ENCODE measurements around the gene SCAP.

The SCAP gene

DNA sequence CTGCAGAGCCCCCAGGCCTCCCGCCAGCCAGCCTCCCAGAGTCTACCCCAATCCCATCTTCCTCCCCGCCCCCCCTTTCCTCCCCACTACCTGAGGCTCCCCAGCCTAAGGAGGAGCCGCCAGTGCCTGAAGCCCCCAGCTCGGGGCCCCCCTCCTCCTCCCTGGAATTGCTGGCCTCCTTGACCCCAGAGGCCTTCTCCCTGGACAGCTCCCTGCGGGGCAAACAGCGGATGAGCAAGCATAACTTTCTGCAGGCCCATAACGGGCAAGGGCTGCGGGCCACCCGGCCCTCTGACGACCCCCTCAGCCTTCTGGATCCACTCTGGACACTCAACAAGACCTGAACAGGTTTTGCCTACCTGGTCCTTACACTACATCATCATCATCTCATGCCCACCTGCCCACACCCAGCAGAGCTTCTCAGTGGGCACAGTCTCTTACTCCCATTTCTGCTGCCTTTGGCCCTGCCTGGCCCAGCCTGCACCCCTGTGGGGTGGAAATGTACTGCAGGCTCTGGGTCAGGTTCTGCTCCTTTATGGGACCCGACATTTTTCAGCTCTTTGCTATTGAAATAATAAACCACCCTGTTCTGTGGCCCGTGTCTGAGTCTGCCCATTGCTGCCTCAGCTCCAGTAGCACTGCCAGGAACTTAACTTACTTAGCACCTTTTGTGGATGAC, 62.8 kb downstream of the SCAP start:
- TF ChIP-seq, protein P1, sequence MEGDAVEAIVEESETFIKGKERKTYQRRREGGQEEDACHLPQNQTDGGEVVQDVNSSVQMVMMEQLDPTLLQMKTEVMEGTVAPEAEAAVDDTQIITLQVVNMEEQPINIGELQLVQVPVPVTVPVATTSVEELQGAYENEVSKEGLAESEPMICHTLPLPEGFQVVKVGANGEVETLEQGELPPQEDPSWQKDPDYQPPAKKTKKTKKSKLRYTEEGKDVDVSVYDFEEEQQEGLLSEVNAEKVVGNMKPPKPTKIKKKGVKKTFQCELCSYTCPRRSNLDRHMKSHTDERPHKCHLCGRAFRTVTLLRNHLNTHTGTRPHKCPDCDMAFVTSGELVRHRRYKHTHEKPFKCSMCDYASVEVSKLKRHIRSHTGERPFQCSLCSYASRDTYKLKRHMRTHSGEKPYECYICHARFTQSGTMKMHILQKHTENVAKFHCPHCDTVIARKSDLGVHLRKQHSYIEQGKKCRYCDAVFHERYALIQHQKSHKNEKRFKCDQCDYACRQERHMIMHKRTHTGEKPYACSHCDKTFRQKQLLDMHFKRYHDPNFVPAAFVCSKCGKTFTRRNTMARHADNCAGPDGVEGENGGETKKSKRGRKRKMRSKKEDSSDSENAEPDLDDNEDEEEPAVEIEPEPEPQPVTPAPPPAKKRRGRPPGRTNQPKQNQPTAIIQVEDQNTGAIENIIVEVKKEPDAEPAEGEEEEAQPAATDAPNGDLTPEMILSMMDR (IDR thresholded peaks at IDR 0.05; ENCODE audit: low read depth, low read length, missing control alignments), result peak; percentile 15
- Histone ChIP-seq H3K27ac (no peak overlapping the region), H3K4me3 (ENCODE audit: low read depth, low read length) (no peak overlapping the region), H3K36me3 (replicated peaks) (peaks cover 69% of the 10 kb centered on the region), H3K27me3 (replicated peaks) (no peaks in the 10 kb centered on the region)
- no peak for DNase-seq
- in situ Hi-C loops (cut with HindIII; ENCODE audit: low pct_ligation_motif_present, low sequenced_read_pairs), result no loop called here

- no peak for DNase-seq
- in situ Hi-C loops (cut with HindIII; ENCODE audit: low pct_ligation_motif_present, low sequenced_read_pairs), result no loop called here
- Histone ChIP-seq H3K27ac (no peak overlapping the region), H3K27me3 (replicated peaks) (no peaks in the 10 kb centered on the region), H3K36me3 (replicated peaks) (peaks cover 71% of the 10 kb centered on the region), H3K4me3 (ENCODE audit: low read depth, low read length) (no peak overlapping the region)
- TF ChIP-seq, protein P1 (IDR thresholded peaks at IDR 0.05; ENCODE audit: low read depth, low read length, missing control alignments), result no peak
Measured at GRCh38 chr3:47412453-47412756, 63.3 kb downstream of the SCAP start.

DNA sequence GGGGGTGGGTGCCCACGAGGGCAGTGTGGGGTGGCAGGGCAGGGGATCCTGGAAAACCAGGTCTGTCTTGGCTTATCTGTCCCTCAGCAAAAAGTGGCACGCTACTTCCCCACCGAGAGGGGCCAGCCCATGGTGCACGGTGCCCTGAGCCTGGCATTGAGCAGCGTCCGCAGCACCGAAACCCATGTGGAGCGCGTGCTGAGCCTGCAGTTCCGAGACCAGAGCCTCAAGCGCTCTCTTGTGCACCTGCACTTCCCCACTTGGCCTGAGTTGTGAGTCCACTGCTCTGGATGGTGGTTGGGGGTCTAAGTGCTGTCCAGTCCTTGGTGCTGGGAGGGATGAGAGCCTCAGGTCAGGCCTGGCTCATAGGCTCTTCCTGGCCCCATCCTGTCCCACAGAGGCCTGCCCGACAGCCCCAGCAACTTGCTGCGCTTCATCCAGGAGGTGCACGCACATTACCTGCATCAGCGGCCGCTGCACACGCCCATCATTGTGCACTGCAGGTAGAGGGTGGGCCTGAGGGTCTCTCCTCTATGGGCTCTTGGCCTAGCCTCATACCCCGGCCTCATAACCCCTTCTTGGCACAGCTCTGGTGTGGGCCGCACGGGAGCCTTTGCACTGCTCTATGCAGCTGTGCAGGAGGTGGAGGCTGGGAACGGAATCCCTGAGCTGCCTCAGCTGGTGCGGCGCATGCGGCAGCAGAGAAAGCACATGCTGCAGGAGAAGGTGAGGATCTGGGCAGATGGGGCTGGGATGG, 63.9 kb downstream of the SCAP start:
- no peaks in the 10 kb centered on the region for H3K27me3 ChIP-seq (replicated peaks)
- H3K36me3 ChIP-seq (replicated peaks), result peaks cover 70% of the 10 kb centered on the region
- TF ChIP-seq, protein P1 (IDR thresholded peaks at IDR 0.05; ENCODE audit: low read depth, low read length, missing control alignments), result no peak
- no peak overlapping the region for H3K4me3 ChIP-seq (ENCODE audit: low read depth, low read length)
- in situ Hi-C loops (cut with HindIII; ENCODE audit: low pct_ligation_motif_present, low sequenced_read_pairs), result no loop called here
- no peak for DNase-seq
- no peak overlapping the region for H3K27ac ChIP-seq

- TF ChIP-seq, protein P1 (IDR thresholded peaks at IDR 0.05; ENCODE audit: low read depth, low read length, missing control alignments), result no peak
- Histone ChIP-seq H3K27me3 (replicated peaks) (no peaks in the 10 kb centered on the region), H3K27ac (no peak overlapping the region), H3K4me3 (ENCODE audit: low read depth, low read length) (no peak overlapping the region), H3K36me3 (replicated peaks) (peaks cover 77% of the 10 kb centered on the region)
- no peak for DNase-seq
- in situ Hi-C loops (cut with HindIII; ENCODE audit: low pct_ligation_motif_present, low sequenced_read_pairs), result no loop called here
Measured at GRCh38 chr3:47410801-47411646, 64.7 kb downstream of the SCAP start.

DNA sequence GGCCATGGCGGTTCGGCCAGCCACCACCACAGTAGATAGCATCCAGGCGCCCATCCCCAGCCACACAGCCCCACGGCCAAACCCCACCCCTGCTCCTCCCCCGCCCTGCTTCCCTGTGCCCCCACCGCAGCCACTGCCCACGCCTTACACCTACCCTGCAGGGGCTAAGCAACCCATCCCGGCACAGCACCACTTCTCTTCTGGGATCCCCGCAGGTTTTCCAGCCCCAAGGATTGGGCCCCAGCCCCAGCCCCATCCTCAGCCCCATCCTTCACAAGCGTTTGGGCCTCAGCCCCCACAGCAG, 65.4 kb downstream of the SCAP start:
- DNase-seq, result no peak
- TF ChIP-seq, protein P1 (IDR thresholded peaks at IDR 0.05; ENCODE audit: low read depth, low read length, missing control alignments), result no peak
- Histone ChIP-seq H3K4me3 (ENCODE audit: low read depth, low read length) (no peak overlapping the region), H3K27me3 (replicated peaks) (no peaks in the 10 kb centered on the region), H3K27ac (no peak overlapping the region), H3K36me3 (replicated peaks) (peaks cover 81% of the 10 kb centered on the region)
- in situ Hi-C loops (cut with HindIII; ENCODE audit: low pct_ligation_motif_present, low sequenced_read_pairs), result no loop called here

All from brain microvascular endothelial cell (primary cell).